OCI-LY7 (cell line): ENCODE results near the gene ANKRD16.

Experiments
- CTCF ChIP-seq: fragments of 200-600 bp; sonication (generic); conservative IDR thresholded peaks from 2 replicates; pipeline ENCODE4 v1.5.1; 2014; ENCODE audit warnings: mild to moderate bottlenecking, antibody characterized with exemption, low read length, moderate library complexity, mixed read lengths
- EZH2phosphoT487 ChIP-seq: fragments of 200-600 bp; sonication (generic); IDR thresholded peaks from 2 replicates; pipeline ENCODE4 v1.6.1; 2018; ENCODE audit warnings: low read depth, borderline replicate concordance, mild to moderate bottlenecking, mixed run types, antibody characterized with exemption, low read length, moderate library complexity, mixed read lengths

- TF ChIP-seq CTCF (no peak), EZH2phosphoT487 (no peak)
Measured at GRCh38 chr10:5814110-5815107, 75.3 kb downstream of the ANKRD16 start.
